H9 (cell line): ENCODE data around the gene PHACTR1. TPM values are rescaled to one million over a fixed set of nuclear protein-coding genes. Genes with fewer than 3 reads are reported as not detected.

Source experiments
- DNase-seq: peaks from one replicate; pipeline ENCODE4 v3.0.0-alpha.2; 2017
- H2AFZ ChIP-seq: one replicate; pipeline ENCODE4 v1.6.1; 2013; ENCODE audit warnings: mild to moderate bottlenecking, low read length, control low read depth, moderate library complexity
- H2AK5ac ChIP-seq: 2 replicates; pipeline ENCODE4 v1.6.1; 2013; ENCODE audit warnings: low read length, control low read depth, mixed read lengths; ENCODE audit not compliant: insufficient read length
- H2BK120ac ChIP-seq: one replicate; pipeline ENCODE4 v1.6.1; 2013; ENCODE audit warnings: low read depth, mild to moderate bottlenecking, low read length, control low read depth, inconsistent platforms; ENCODE audit not compliant: poor library complexity, severe bottlenecking
- H2BK12ac ChIP-seq: 2 replicates; pipeline ENCODE4 v1.6.1; 2013; ENCODE audit warnings: low read length, control low read depth, mixed read lengths, low read depth; ENCODE audit not compliant: insufficient read length
- H2BK15ac ChIP-seq: 2 replicates; pipeline ENCODE4 v1.6.1; 2013; ENCODE audit warnings: low read depth, low read length, control low read depth
- H2BK20ac ChIP-seq: one replicate; pipeline ENCODE4 v1.6.1; 2013; ENCODE audit warnings: low read depth, mild to moderate bottlenecking, low read length, control low read depth, inconsistent platforms; ENCODE audit not compliant: poor library complexity, severe bottlenecking
- H2BK5ac ChIP-seq: 2 replicates; pipeline ENCODE4 v1.6.1; 2013; ENCODE audit warnings: low read length, control low read depth, mixed read lengths; ENCODE audit not compliant: insufficient read length
- H3K14ac ChIP-seq: 2 replicates; pipeline ENCODE4 v1.6.1; 2013; ENCODE audit warnings: low read length, control low read depth; ENCODE audit not compliant: insufficient read depth
- H3K18ac ChIP-seq: 2 replicates; pipeline ENCODE4 v1.6.1; 2013; ENCODE audit warnings: low read depth, mild to moderate bottlenecking, mixed read lengths, low read length, control low read depth; ENCODE audit not compliant: insufficient read length
- H3K23ac ChIP-seq: 2 replicates; pipeline ENCODE4 v1.6.1; 2013; ENCODE audit warnings: low read length, control low read depth, mixed read lengths, low read depth; ENCODE audit not compliant: insufficient read length
- H3K23me2 ChIP-seq: 2 replicates; pipeline ENCODE4 v1.6.1; 2013; ENCODE audit warnings: low read depth, mild to moderate bottlenecking, mixed read lengths, low read length, control low read depth; ENCODE audit not compliant: insufficient read length, poor library complexity, severe bottlenecking
- H3K27ac ChIP-seq: 2 replicates; pipeline ENCODE4 v1.5.1; 2013; ENCODE audit warnings: low read length, control low read depth, mixed read lengths, low read depth; ENCODE audit not compliant: insufficient read length
- H3K27me3 ChIP-seq: 2 replicates; pipeline ENCODE4 v1.6.1; 2013; ENCODE audit warnings: low read length, control low read depth, inconsistent platforms; ENCODE audit not compliant: insufficient read depth
- H3K4ac ChIP-seq: 2 replicates; pipeline ENCODE4 v1.6.1; 2013; ENCODE audit warnings: low read depth, mild to moderate bottlenecking, control low read depth, inconsistent platforms, low read length, moderate library complexity
- H3K4me1 ChIP-seq: 2 replicates; pipeline ENCODE4 v1.6.1; 2013; ENCODE audit warnings: low read length, control low read depth, inconsistent platforms; ENCODE audit not compliant: insufficient read depth
- H3K4me2 ChIP-seq: 2 replicates; pipeline ENCODE4 v1.6.1; 2013; ENCODE audit warnings: low read length, control low read depth, mixed read lengths; ENCODE audit not compliant: insufficient read length, insufficient read depth
- H3K56ac ChIP-seq: 2 replicates; pipeline ENCODE4 v1.6.1; 2013; ENCODE audit warnings: low read depth, mild to moderate bottlenecking, mixed read lengths, low read length, control low read depth; ENCODE audit not compliant: insufficient read length
- H3K79me1 ChIP-seq: 2 replicates; pipeline ENCODE4 v1.6.1; 2013; ENCODE audit warnings: low read depth, mild to moderate bottlenecking, moderate library complexity, low read length, control low read depth, inconsistent platforms; ENCODE audit not compliant: insufficient read depth, poor library complexity, severe bottlenecking
- H3K79me2 ChIP-seq: 2 replicates; pipeline ENCODE4 v1.6.1; 2013; ENCODE audit warnings: low read length, control low read depth, inconsistent platforms; ENCODE audit not compliant: insufficient read depth
- H3K9ac ChIP-seq: 2 replicates; pipeline ENCODE4 v1.6.1; 2013; ENCODE audit warnings: low read length, control low read depth, mixed read lengths; ENCODE audit not compliant: insufficient read length; ENCODE audit errors: extremely low read depth
- H3K9me3 ChIP-seq: one replicate; pipeline ENCODE4 v1.6.1; 2013; ENCODE audit warnings: low read depth, low read length, inconsistent platforms; ENCODE audit not compliant: control insufficient read depth
- H3T11ph ChIP-seq: one replicate; pipeline ENCODE4 v1.6.1; 2013; ENCODE audit warnings: mild to moderate bottlenecking, low read length, control low read depth, inconsistent platforms
- H4K20me1 ChIP-seq: one replicate; pipeline ENCODE4 v1.6.1; 2013; ENCODE audit not compliant: control insufficient read depth, insufficient read length, insufficient read depth
- H4K5ac ChIP-seq: 2 replicates; pipeline ENCODE4 v1.6.1; 2013; ENCODE audit warnings: low read depth, mild to moderate bottlenecking, mixed read lengths, low read length, control low read depth; ENCODE audit not compliant: insufficient read length
- H4K8ac ChIP-seq: replicated peaks from 2 replicates; pipeline ENCODE4 v1.6.1; 2013; ENCODE audit warnings: low read length, control low read depth, mixed read lengths, low read depth; ENCODE audit not compliant: insufficient read length
- H4K91ac ChIP-seq: 2 replicates; pipeline ENCODE4 v1.6.1; 2013; ENCODE audit warnings: low read depth, mild to moderate bottlenecking, moderate library complexity, mixed read lengths, low read length, control low read depth; ENCODE audit not compliant: insufficient read length
- H3K27ac Mint-ChIP-seq, 3 experiments: 2 replicates in 2 of 3; 3 replicates in 1 of 3; pipeline ENCODE4 v1.8.0; 2020 to 2021; ENCODE audit warnings: mixed read lengths in 3 of 3, mild to moderate bottlenecking in 1 of 3, moderate library complexity in 1 of 3
- H3K27me3 Mint-ChIP-seq: 2 replicates; pipeline ENCODE4 v1.8.0; 2021; ENCODE audit warnings: low read depth, mild to moderate bottlenecking, moderate library complexity, mixed read lengths
- H3K36me3 Mint-ChIP-seq, 3 experiments: 2 replicates in 2 of 3; 3 replicates in 1 of 3; pipeline ENCODE4 v1.8.0; 2020 to 2021; ENCODE audit warnings: low read depth in 3 of 3, mixed read lengths in 3 of 3; ENCODE audit not compliant: insufficient read depth in 1 of 3
- H3K4me1 Mint-ChIP-seq, 2 experiments: 2 replicates each; pipeline ENCODE4 v1.8.0; 2020; ENCODE audit warnings: mixed read lengths in 2 of 2
- H3K4me3 Mint-ChIP-seq, 2 experiments: 2 replicates in 1 of 2; 3 replicates in 1 of 2; pipeline ENCODE4 v1.8.0; 2020 to 2021; ENCODE audit warnings: mild to moderate bottlenecking in 2 of 2, mixed read lengths in 2 of 2, moderate library complexity in 1 of 2
- H3K9me3 Mint-ChIP-seq, 2 experiments: 2 replicates in 1 of 2; 3 replicates in 1 of 2; pipeline ENCODE4 v1.8.0; 2020; ENCODE audit warnings: mild to moderate bottlenecking in 2 of 2, mixed read lengths in 2 of 2, moderate library complexity in 1 of 2
- CTCF ChIP-seq: fragments of 200-600 bp; sonication (generic); conservative IDR thresholded peaks from 3 replicates; pipeline ENCODE4 v1.8.0; 2021; ENCODE audit warnings: antibody characterized with exemption, mild to moderate bottlenecking
- WGBS: extraction: QIAGEN DNeasy Blood & Tissue Kit; methylation state at CpG from one replicate; pipeline ENCODE4 v1.1.7; 2013; ENCODE audit warnings: missing lambda C conversion rate, low lambda C conversion rate, mixed read lengths; ENCODE audit not compliant: insufficient read length; ENCODE audit errors: extremely low coverage; 5-methylcytosine and 5-hydroxymethylcytosine counted together
- total RNA-seq: library from RNA; stranded (reverse); gene quantifications from 2 replicates; pipeline ENCODE4 v1.2.1, GENCODE V29; 2021

Gene PHACTR1
- total RNA-seq, 1 experiment from 2014 or later = 15.9 TPM

- Histone ChIP-seq H3K79me2 (no peaks in the 10 kb centered on the region), H2BK5ac (no peak overlapping the region), H4K8ac (no peak overlapping the region), H3K14ac (no peak overlapping the region), H2BK120ac (no peak overlapping the region), H2BK20ac (no peak overlapping the region), H3K79me1 (no peaks in the 10 kb centered on the region), H3K4me2 (no peak overlapping the region), H3K4ac (no peak overlapping the region), H3K27ac (no peak overlapping the region), H3K27me3 (no peaks in the 10 kb centered on the region), H3K9ac (no peak overlapping the region), H2BK12ac (no peak overlapping the region), H2AFZ (no peak overlapping the region), H3K18ac (no peak overlapping the region), H2BK15ac (no peak overlapping the region), H3K4me1 (peaks cover 2% of the 10 kb centered on the region; the same call in 1 of the 2 replicates), H4K5ac (no peak overlapping the region), H3K23ac (no peak overlapping the region), H3K9me3 (no peaks in the 10 kb centered on the region), H4K20me1 (no peaks in the 10 kb centered on the region), H4K91ac (no peak overlapping the region), H2AK5ac (no peak overlapping the region), H3K56ac (no peak overlapping the region), H3T11ph (no peak overlapping the region), H3K23me2 (no peaks in the 10 kb centered on the region)
- TF ChIP-seq CTCF = no peak
- Mint-ChIP-seq H3K4me3 (no peak overlapping the region), H3K36me3 (no peaks in the 10 kb centered on the region), H3K4me1 (peaks cover 29 to 30% of the 10 kb centered on the region in 2 experiments), H3K27me3 (no peaks in the 10 kb centered on the region), H3K27ac (peak overlapping the region in 1 of 3 experiments; percentile 0; a peak in 2 of 7 replicates), H3K9me3 (no peaks in the 10 kb centered on the region)
- no peak for DNase-seq
- WGBS = no CpG with 5 or more reads among the region's 5 CpGs
These were observed 461.5 kb downstream of the PHACTR1 start for GRCh38 chr6:13178107-13178506.
